Neural progenitor cell (in vitro differentiated cells): ENCODE results near the gene HECTD4. TPM values are rescaled to one million over a fixed set of nuclear protein-coding genes. Genes with fewer than 3 reads are reported as not detected.

Source experiments
- DNase-seq: peaks from one replicate; pipeline ENCODE4 v3.0.0-alpha.2; 2016; ENCODE audit warnings: low spot score
- H2AFZ ChIP-seq: fragments of 200-600 bp; sonication (generic); replicated peaks from 2 replicates; pipeline ENCODE4 v1.6.1; 2016; ENCODE audit warnings: antibody characterized with exemption
- H3F3A ChIP-seq: fragments of 200-600 bp; sonication (generic); 2 replicates; pipeline ENCODE4 v1.6.1; 2016; ENCODE audit warnings: antibody characterized with exemption, low read depth
- H3K27ac ChIP-seq: fragments of 200-600 bp; sonication (generic); 2 replicates; pipeline ENCODE4 v1.5.1; 2016; ENCODE audit warnings: mild to moderate bottlenecking
- H3K27me3 ChIP-seq: fragments of 200-600 bp; sonication (generic); 2 replicates; pipeline ENCODE4 v1.6.1; 2016; ENCODE audit warnings: mild to moderate bottlenecking, moderate library complexity
- H3K36me3 ChIP-seq: fragments of 200-600 bp; sonication (generic); 2 replicates; pipeline ENCODE4 v1.5.1; 2016
- H3K4me1 ChIP-seq: fragments of 200-600 bp; sonication (generic); 2 replicates; pipeline ENCODE4 v1.6.1; 2016; ENCODE audit warnings: mixed run types
- H3K4me2 ChIP-seq: fragments of 200-600 bp; sonication (generic); 2 replicates; pipeline ENCODE4 v1.6.1; 2016
- H3K4me3 ChIP-seq: fragments of 200-600 bp; sonication (generic); 2 replicates; pipeline ENCODE4 v1.5.1; 2016
- H3K79me2 ChIP-seq: fragments of 200-600 bp; sonication (generic); 2 replicates; pipeline ENCODE4 v1.6.1; 2016; ENCODE audit warnings: low read depth
- H3K9ac ChIP-seq: fragments of 200-600 bp; sonication (generic); 2 replicates; pipeline ENCODE4 v1.6.1; 2016
- H3K9me3 ChIP-seq: fragments of 200-600 bp; sonication (generic); 2 replicates; pipeline ENCODE4 v1.5.1; 2016; ENCODE audit warnings: low read depth
- H4K20me1 ChIP-seq: fragments of 200-600 bp; sonication (generic); 2 replicates; pipeline ENCODE4 v1.6.1; 2016; ENCODE audit warnings: low read depth
- H3K27ac Mint-ChIP-seq: 3 replicates; pipeline ENCODE4 v1.8.0; 2021; ENCODE audit warnings: mixed read lengths
- H3K27me3 Mint-ChIP-seq: 2 replicates; pipeline ENCODE4 v1.8.0; 2022; ENCODE audit warnings: low read depth, mild to moderate bottlenecking, inconsistent platforms, moderate library complexity, mixed read lengths; ENCODE audit not compliant: insufficient read depth
- H3K36me3 Mint-ChIP-seq: 3 replicates; pipeline ENCODE4 v1.8.0; 2021; ENCODE audit warnings: mixed read lengths
- H3K4me1 Mint-ChIP-seq: 3 replicates; pipeline ENCODE4 v1.8.0; 2021; ENCODE audit warnings: mixed read lengths
- H3K4me3 Mint-ChIP-seq: 3 replicates; pipeline ENCODE4 v1.8.0; 2021; ENCODE audit warnings: mild to moderate bottlenecking, moderate library complexity, mixed read lengths
- H3K9me3 Mint-ChIP-seq: 3 replicates; pipeline ENCODE4 v1.8.0; 2020; ENCODE audit warnings: mixed read lengths
- EZH2 ChIP-seq: fragments of 200-600 bp; sonication (generic); IDR thresholded peaks from 2 replicates; pipeline ENCODE4 v1.6.1; 2017; ENCODE audit warnings: antibody characterized with exemption, mild to moderate bottlenecking, moderate library complexity
- EZH2phosphoT487 ChIP-seq: fragments of 200-600 bp; sonication (generic); IDR thresholded peaks from 2 replicates; pipeline ENCODE4 v1.6.1; 2017; ENCODE audit warnings: antibody characterized with exemption
- total RNA-seq: library from RNA; depleted of rRNA; stranded (reverse); fragments of >200 nt; gene quantifications from 2 replicates; pipeline ENCODE4 v1.2.3, GENCODE V29; 2015; ENCODE audit warnings: low replicate concordance
- TF ChIP-seq, protein P1 (sequence below): fragments of 200-600 bp; sonication (generic); IDR thresholded peaks from 2 replicates; pipeline ENCODE4 v1.5.1; 2017; ENCODE audit warnings: antibody characterized with exemption, mild to moderate bottlenecking

HECTD4 gene
- total RNA-seq, 1 donor from 2014 or later: 11.0 TPM

- Histone ChIP-seq H3K9me3 (no peaks in the 10 kb centered on the region), H3K9ac (peak overlapping the region; percentile 63), H4K20me1 (peaks cover 18% of the 10 kb centered on the region), H3K79me2 (peaks cover 30% of the 10 kb centered on the region), H3F3A (peaks cover 19% of the 10 kb centered on the region), H3K4me1 (peaks cover 6% of the 10 kb centered on the region), H3K36me3 (no peaks in the 10 kb centered on the region), H3K4me3 (peak overlapping the region; percentile 67), H3K4me2 (peak overlapping the region; percentile 97), H3K27me3 (no peaks in the 10 kb centered on the region), H3K27ac (no peak overlapping the region), H2AFZ (peak overlapping the region; percentile 26)
- Mint-ChIP-seq H3K4me3 (peak overlapping the region; percentile 80), H3K36me3 (no peaks in the 10 kb centered on the region), H3K27me3 (peaks cover 10% of the 10 kb centered on the region), H3K9me3 (no peaks in the 10 kb centered on the region), H3K4me1 (peaks cover 29% of the 10 kb centered on the region), H3K27ac (no peak overlapping the region)
- DNase-seq: peak; percentile 35
- TF ChIP-seq EZH2 (no peak), EZH2phosphoT487 (no peak)
- TF ChIP-seq, protein P1, sequence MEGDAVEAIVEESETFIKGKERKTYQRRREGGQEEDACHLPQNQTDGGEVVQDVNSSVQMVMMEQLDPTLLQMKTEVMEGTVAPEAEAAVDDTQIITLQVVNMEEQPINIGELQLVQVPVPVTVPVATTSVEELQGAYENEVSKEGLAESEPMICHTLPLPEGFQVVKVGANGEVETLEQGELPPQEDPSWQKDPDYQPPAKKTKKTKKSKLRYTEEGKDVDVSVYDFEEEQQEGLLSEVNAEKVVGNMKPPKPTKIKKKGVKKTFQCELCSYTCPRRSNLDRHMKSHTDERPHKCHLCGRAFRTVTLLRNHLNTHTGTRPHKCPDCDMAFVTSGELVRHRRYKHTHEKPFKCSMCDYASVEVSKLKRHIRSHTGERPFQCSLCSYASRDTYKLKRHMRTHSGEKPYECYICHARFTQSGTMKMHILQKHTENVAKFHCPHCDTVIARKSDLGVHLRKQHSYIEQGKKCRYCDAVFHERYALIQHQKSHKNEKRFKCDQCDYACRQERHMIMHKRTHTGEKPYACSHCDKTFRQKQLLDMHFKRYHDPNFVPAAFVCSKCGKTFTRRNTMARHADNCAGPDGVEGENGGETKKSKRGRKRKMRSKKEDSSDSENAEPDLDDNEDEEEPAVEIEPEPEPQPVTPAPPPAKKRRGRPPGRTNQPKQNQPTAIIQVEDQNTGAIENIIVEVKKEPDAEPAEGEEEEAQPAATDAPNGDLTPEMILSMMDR: no peak
Observed at GRCh38 chr12:112126000-112126438, 256.2 kb downstream of the HECTD4 start.

DNA sequence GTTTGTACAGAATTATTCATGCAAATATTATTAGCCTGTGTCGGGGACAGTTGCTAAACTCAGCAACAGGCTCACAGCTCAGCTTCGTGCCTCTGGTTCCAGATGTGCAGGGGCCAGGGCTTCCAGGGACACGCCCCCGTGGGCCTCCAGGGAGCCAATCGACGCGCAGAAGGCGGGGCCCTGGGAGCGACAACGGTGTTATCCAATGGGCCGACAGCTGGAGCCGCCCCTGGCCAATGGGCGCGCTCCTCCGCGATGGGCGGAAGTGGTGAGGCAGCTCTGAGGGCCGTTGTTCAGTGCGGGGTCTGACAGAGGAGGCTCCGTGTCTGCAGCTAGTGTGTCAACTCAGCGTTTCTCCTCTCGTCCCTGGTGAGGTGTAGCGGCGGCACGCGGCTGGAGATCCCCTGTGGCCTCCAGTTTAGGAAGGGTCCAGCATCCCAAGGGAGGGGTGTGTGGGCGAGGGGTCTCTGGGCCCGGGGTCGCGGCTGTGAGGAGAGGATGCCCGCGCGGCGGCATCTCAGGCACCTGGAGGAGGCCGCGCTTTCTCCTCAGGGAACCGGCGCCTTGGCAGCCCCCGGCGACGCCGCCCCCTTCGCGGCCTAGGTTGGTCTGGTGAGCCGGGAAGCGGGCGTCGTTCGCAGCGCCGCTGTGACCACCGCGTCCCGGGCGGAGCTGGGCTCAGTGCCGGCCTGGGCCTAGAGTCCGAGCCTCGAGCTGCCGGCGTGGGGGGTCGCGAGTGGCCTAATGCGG is 256.8 kb downstream of the HECTD4 start, which contains the start of gene TRAFD1:
TRAFD1 (plus strand) TSS at position 311 of the 750 bp plus-strand sequence. CDS start 4,963 bp downstream, outside the sequence.
- no peak within 1 kb of the TSS for H3K27ac ChIP-seq
- TF ChIP-seq EZH2: no peak
- TF ChIP-seq EZH2phosphoT487: no peak
- TF ChIP-seq, protein P1: no peak
- H3K36me3 Mint-ChIP-seq: no peaks in the 10 kb centered on the region
- H4K20me1 ChIP-seq: peaks cover 18% of the 10 kb centered on the region
- H3K79me2 ChIP-seq: peaks cover 30% of the 10 kb centered on the region
- no peaks in the 10 kb centered on the region for H3K9me3 ChIP-seq
- peak within 1 kb of the TSS; percentile 80 for H3K4me3 Mint-ChIP-seq
- H3K4me3 ChIP-seq: peak within 1 kb of the TSS; percentile 67
- H3K27me3 ChIP-seq: no peaks in the 10 kb centered on the region
- DNase-seq: peak; percentile 99
- H3K4me1 Mint-ChIP-seq: peaks cover 29% of the 10 kb centered on the region
- no peaks in the 10 kb centered on the region for H3K9me3 Mint-ChIP-seq
- H3K27me3 Mint-ChIP-seq: peaks cover 10% of the 10 kb centered on the region
- no peaks in the 10 kb centered on the region for H3K36me3 ChIP-seq
- peak within 1 kb of the TSS; percentile 97 for H3K4me2 ChIP-seq
- H3K9ac ChIP-seq: peak within 1 kb of the TSS; percentile 63
- H3F3A ChIP-seq: peaks cover 19% of the 10 kb centered on the region
- peak within 1 kb of the TSS; percentile 50 for H3K27ac Mint-ChIP-seq
- peak within 1 kb of the TSS; percentile 26 for H2AFZ ChIP-seq
- peaks cover 6% of the 10 kb centered on the region for H3K4me1 ChIP-seq

DNA sequence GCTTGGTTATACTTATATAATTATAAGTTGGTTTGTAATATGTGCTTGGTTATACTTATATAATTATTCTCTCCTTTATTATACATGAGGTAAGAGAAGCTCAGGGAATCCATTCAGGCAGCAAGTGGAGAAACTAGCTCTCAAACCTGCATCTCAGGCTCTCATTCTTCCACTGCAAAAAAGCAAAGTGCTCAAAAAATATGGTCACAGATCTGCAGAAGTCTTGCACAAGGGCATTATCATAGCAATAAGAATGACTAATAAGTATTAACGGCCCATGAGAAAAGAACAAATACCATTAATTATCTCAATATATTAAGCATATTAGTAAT is 257.3 kb downstream of the HECTD4 start:
- H3K9me3 Mint-ChIP-seq: no peaks in the 10 kb centered on the region

More for the DNA sequence above, 257.3 kb downstream of the HECTD4 start:
- no peak for DNase-seq
- peak overlapping the region; percentile 57 for H3K4me2 ChIP-seq
- Mint-ChIP-seq H3K4me3 (peak overlapping the region; percentile 80), H3K36me3 (no peaks in the 10 kb centered on the region), H3K27me3 (peaks cover 10% of the 10 kb centered on the region), H3K27ac (no peak overlapping the region), H3K4me1 (peaks cover 29% of the 10 kb centered on the region)
- H3K9ac ChIP-seq: no peak overlapping the region
- H3K27ac ChIP-seq: no peak overlapping the region
- peaks cover 6% of the 10 kb centered on the region for H3K4me1 ChIP-seq
- TF ChIP-seq EZH2 (no peak), EZH2phosphoT487 (no peak)
- TF ChIP-seq, protein P1: no peak
- no peaks in the 10 kb centered on the region for H3K27me3 ChIP-seq
- peaks cover 18% of the 10 kb centered on the region for H4K20me1 ChIP-seq
- H3K79me2 ChIP-seq: peaks cover 30% of the 10 kb centered on the region
- H3K9me3 ChIP-seq: no peaks in the 10 kb centered on the region
- H2AFZ ChIP-seq: no peak overlapping the region
- no peaks in the 10 kb centered on the region for H3K36me3 ChIP-seq
- H3F3A ChIP-seq: peaks cover 19% of the 10 kb centered on the region
- no peak overlapping the region for H3K4me3 ChIP-seq
